K562 (cell line): ENCODE results near the gene SLC9A2. TPM values are rescaled to one million over a fixed set of nuclear protein-coding genes. Genes with fewer than 3 reads are reported as not detected.

Experiments used
- ATAC-seq: fragments of 200-7000 bp; cut with Tn5 transposase; 3 replicates; pipeline ENCODE4 v1.9.1; 2020; ENCODE audit warnings: moderate library complexity
- BruUV-seq: library from RNA; stranded (reverse); fragments of 400-500 nt; replicated peaks from 2 replicates; lab custom pipeline; 2021; lab: Mats Ljungman, UMichigan
- CTCF ChIA-PET: fragments of 300-600 bp; formaldehyde crosslinking; extraction: SDS; loops from one replicate; lab custom pipeline; 2021; ENCODE audit warnings: low intra/inter-chr PET ratio; lab: Yijun Ruan, JAX
- POLR2A ChIA-PET: fragments of 300-600, 350-650 bp; sonication (Branson Sonifier 250); formaldehyde crosslinking; extraction: SDS; loops from one replicate; lab custom pipeline; 2021; ENCODE audit warnings: antibody characterized with exemption, inconsistent platforms; lab: Yijun Ruan, JAX
- DNase-seq, 4 experiments: peaks; one replicate each; pipeline versions ENCODE4 v3.0.0 to v3.0.0-alpha.2; 2011 to 2018; ENCODE audit warnings: low spot score in 3 of 4, mixed read lengths in 3 of 4; ENCODE audit errors: extremely low read depth in 1 of 4
- FAIRE-seq: peaks from 2 replicates; lab custom pipeline; 2011; peaks lifted over from hg19 to GRCh38; lab: Jason Lieb, UNC
- H2AFZ ChIP-seq: 2 replicates; pipeline ENCODE4 v1.6.0; 2011; ENCODE audit warnings: low read depth, low read length, control low read depth, inconsistent platforms
- H3K27ac ChIP-seq: fragments of 200-600 bp; 3 replicates; pipeline ENCODE4 v1.8.0; 2011; ENCODE audit warnings: low read depth, mild to moderate bottlenecking, control low read depth, inconsistent platforms, low read length, moderate library complexity, mixed read lengths; ENCODE audit errors: extremely low read depth
- H3K27me3 ChIP-seq, 2 experiments: fragments of 300-600 bp in 1 of 2; 2 replicates in 1 of 2; 3 replicates in 1 of 2; pipeline versions ENCODE4 v1.6.0 to v1.8.0; 2011; ENCODE audit warnings: inconsistent platforms in 2 of 2, low read length in 2 of 2, mild to moderate bottlenecking in 1 of 2, mixed read lengths in 1 of 2, moderate library complexity in 1 of 2; ENCODE audit not compliant: control insufficient read depth in 2 of 2, insufficient read depth in 2 of 2
- H3K36me3 ChIP-seq: fragments of 300-600 bp; 3 replicates; pipeline ENCODE4 v1.8.0; 2011; ENCODE audit warnings: mild to moderate bottlenecking, low read length, inconsistent platforms; ENCODE audit not compliant: control insufficient read depth, insufficient read depth
- H3K4me1 ChIP-seq, 2 experiments: fragments of 200-600 bp in 1 of 2; replicated peaks in 1 of 2; 2 replicates in 1 of 2; 3 replicates in 1 of 2; pipeline versions ENCODE4 v1.5.1 to v1.8.0; 2011; ENCODE audit warnings: inconsistent platforms in 2 of 2, low read length in 2 of 2, mild to moderate bottlenecking in 1 of 2, mixed read lengths in 1 of 2, moderate library complexity in 1 of 2; ENCODE audit not compliant: control insufficient read depth in 2 of 2, insufficient read depth in 2 of 2
- H3K4me2 ChIP-seq: 2 replicates; pipeline ENCODE4 v1.6.1; 2011; ENCODE audit warnings: low read length, control low read depth, inconsistent platforms, mixed read lengths; ENCODE audit not compliant: insufficient read depth
- H3K4me3 ChIP-seq: fragments of 200-600 bp; sonication (generic), shearing (Covaris generic); 2 replicates; pipeline ENCODE4 v1.5.1; 2016; ENCODE audit warnings: control low read depth, inconsistent platforms
- H3K79me2 ChIP-seq: fragments of 200-600 bp; 3 replicates; pipeline ENCODE4 v1.8.0; 2011; ENCODE audit warnings: low read length, inconsistent platforms; ENCODE audit not compliant: control insufficient read depth, insufficient read depth
- H3K9ac ChIP-seq, 2 experiments: 2 replicates each; pipeline versions ENCODE4 v1.6.0 to v1.6.1; 2011; ENCODE audit warnings: low read depth in 2 of 2, low read length in 2 of 2, control low read depth in 1 of 2, inconsistent platforms in 1 of 2, mild to moderate bottlenecking in 1 of 2, mixed read lengths in 1 of 2; ENCODE audit not compliant: insufficient read depth in 1 of 2
- H3K9me1 ChIP-seq: one replicate; pipeline ENCODE4 v1.6.0; 2011; ENCODE audit warnings: inconsistent platforms, mild to moderate bottlenecking, low read length, moderate library complexity; ENCODE audit not compliant: control insufficient read depth, insufficient read depth
- H3K9me3 ChIP-seq: replicated peaks from 2 replicates; pipeline ENCODE4 v1.5.1; 2011; ENCODE audit warnings: low read depth, low read length, inconsistent platforms; ENCODE audit not compliant: control insufficient read depth, insufficient read depth
- H4K20me1 ChIP-seq: replicated peaks from 2 replicates; pipeline ENCODE4 v1.6.1; 2011; ENCODE audit warnings: low read length, inconsistent platforms, mixed read lengths; ENCODE audit not compliant: control insufficient read depth, insufficient read depth
- ARID1B ChIP-seq: fragments of 450-650 bp; IDR thresholded peaks from 2 replicates; pipeline ENCODE4 v1.6.1; 2016; ENCODE audit warnings: antibody characterized with exemption, mild to moderate bottlenecking, inconsistent platforms
- EP400 ChIP-seq: fragments of 450-650 bp; IDR thresholded peaks from 2 replicates; pipeline ENCODE4 v1.6.1; 2017; ENCODE audit warnings: antibody characterized with exemption, mild to moderate bottlenecking, moderate library complexity
- FOSL1 ChIP-seq: fragments of 200-800 bp; sonication (Bioruptor generic); conservative IDR thresholded peaks from 2 replicates; pipeline ENCODE4 v1.6.1; 2016; ENCODE audit warnings: missing genetic modification characterization, missing compliant biosample characterization
- KDM1A ChIP-seq, 2 experiments: fragments of 450-650 bp; IDR thresholded peaks; 2 replicates each; pipeline ENCODE4 v1.6.1; 2016; ENCODE audit warnings: mild to moderate bottlenecking in 2 of 2
- PTRF ChIP-seq: fragments of 450-650 bp; IDR thresholded peaks from 2 replicates; pipeline ENCODE4 v1.6.1; 2016; ENCODE audit warnings: mild to moderate bottlenecking, missing genetic modification characterization, missing compliant biosample characterization
- SMARCA4 ChIP-seq: fragments of 450-650 bp; IDR thresholded peaks from 2 replicates; pipeline ENCODE4 v1.6.1; 2016
- SMARCC2 ChIP-seq: fragments of 450-650 bp; IDR thresholded peaks from 2 replicates; pipeline ENCODE4 v1.6.1; 2017; ENCODE audit warnings: antibody characterized with exemption, moderate library complexity, mild to moderate bottlenecking, low read depth
- SMARCE1 ChIP-seq: fragments of 450-650 bp; IDR thresholded peaks from 2 replicates; pipeline ENCODE4 v1.7.1; 2016; ENCODE audit warnings: mild to moderate bottlenecking
- TAL1 ChIP-seq: fragments of 450-650 bp; IDR thresholded peaks from 2 replicates; pipeline ENCODE4 v1.6.1; 2016; ENCODE audit warnings: mild to moderate bottlenecking
- TEAD4 ChIP-seq, 2 experiments: sonication (generic) in 1 of 2; formaldehyde crosslinking in 1 of 2; IDR thresholded peaks; 2 replicates each; pipeline versions ENCODE4 v1.6.1 to v1.8.0; 2012 to 2022; ENCODE audit warnings: borderline replicate concordance in 1 of 2, inconsistent platforms in 1 of 2, low read length in 1 of 2, mild to moderate bottlenecking in 1 of 2, missing genetic modification reagents in 1 of 2
- ZSCAN32 ChIP-seq: fragments of 450-650 bp; formaldehyde crosslinking; IDR thresholded peaks from 2 replicates; pipeline ENCODE4 v1.4.0; 2020; ENCODE audit warnings: mild to moderate bottlenecking, moderate library complexity
- WGBS: fragments of 100-300 bp; shearing (Covaris generic); methylation state at CpG from one replicate; pipeline ENCODE4 v1.1.6; 2016; ENCODE audit warnings: low coverage, mixed read lengths; ENCODE audit not compliant: insufficient coverage; ENCODE audit errors: missing lambda C conversion rate; 5-methylcytosine and 5-hydroxymethylcytosine counted together
- in situ Hi-C: fragments of 300-500 bp; cut with MboI; formaldehyde crosslinking; loops from 4 replicates; pipeline ENCODE4 v1.15.0; 2018; ENCODE audit warnings: inconsistent platforms, mixed read lengths
- intact Hi-C: fragments of 100-400 bp; cut with micrococcal nuclease; formaldehyde crosslinking; loops from 2 replicates; pipeline ENCODE4 v1.14.2; 2022
- polyA plus RNA-seq, 8 experiments: library from polyadenylated mRNA; depleted of rRNA in 4 of 8; stranded (reverse) in 5 of 8; unstranded in 3 of 8; fragments of >200 nt; fragmentation: Nextera tagmentation in 2 of 8; fragmentation: Illumina TruSeq in 1 of 8; extraction: Ambion mirVana in 2 of 8; extraction: Trizol in 1 of 8; gene quantifications; 2 replicates each; pipeline versions ENCODE4 v1.2.1 to v1.2.3, GENCODE V29; 2011 to 2014; ENCODE audit warnings: inconsistent platforms in 1 of 8, missing spikeins in 1 of 8
- total RNA-seq, 7 experiments: library from RNA; depleted of rRNA in 6 of 7; stranded (reverse); fragments of >200 nt in 6 of 7; fragmentation: Illumina TruSeq in 2 of 7; extraction: Trizol in 2 of 7; gene quantifications; 2 replicates each; pipeline versions ENCODE4 v1.2.1 to v1.2.3, GENCODE V29; 2011 to 2021; ENCODE audit warnings: low replicate concordance in 1 of 7
- TF ChIP-seq, protein P1 (sequence below): IDR thresholded peaks from 3 replicates; pipeline ENCODE4 v1.6.1; 2011; ENCODE audit warnings: borderline replicate concordance, mild to moderate bottlenecking; ENCODE audit not compliant: insufficient read length, insufficient read depth

The SLC9A2 gene
- total and polyA plus RNA-seq, 9 of the 15 experiments (the other 6 are each of a cell fraction or from before 2014, with no cell fraction given) = 0.45 to 3.3 (median 1.6) TPM

DNA sequence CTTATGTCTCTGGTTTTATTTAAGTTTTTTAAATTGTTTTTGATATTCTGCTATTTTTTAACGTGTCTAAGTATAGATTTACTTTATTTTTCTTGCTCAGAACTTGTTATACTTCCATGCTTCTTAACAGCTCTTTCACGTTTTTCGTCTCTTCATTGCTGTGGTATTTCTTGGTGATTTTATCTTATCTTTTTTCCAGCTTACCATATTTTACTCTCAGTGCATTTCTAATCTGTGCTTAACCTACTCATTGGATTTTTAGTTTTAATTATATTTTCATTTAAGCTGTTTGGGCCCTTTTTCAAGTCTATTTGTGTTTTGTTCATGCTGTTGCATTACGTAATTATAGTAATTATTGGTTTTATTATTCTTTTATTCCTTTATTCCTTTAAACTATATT is 11.1 kb downstream of the SLC9A2 start:
- no peaks in the 10 kb centered on the region for H3K9me3 ChIP-seq
- no peak for ATAC-seq
- CTCF ChIA-PET = no interaction called here
- no peak overlapping the region for H3K4me3 ChIP-seq
- no peak for FAIRE-seq
- H3K9ac ChIP-seq = 0 out of 4 replicates have a peak overlapping the region, but pooled peaks of 1 of the 2 experiments have one; percentile 0
- POLR2A ChIA-PET = interaction anchor here (0.6 kb wide), 1 partner anchor 45 kb away, joined by 3 read pairs; no protein-coding TSS in a partner anchor
- in situ Hi-C loops (no loop called here), intact Hi-C loops (no loop called here)
- H3K4me1 ChIP-seq = peaks cover 0 to 23% of the 10 kb centered on the region in 2 experiments; a peak in 3 of 5 replicates
- H4K20me1 ChIP-seq = no peaks in the 10 kb centered on the region
- H3K36me3 ChIP-seq = no peaks in the 10 kb centered on the region; the same call in 2 of the 3 replicates
- 29% methylated on average over 4 of the region's 4 CpGs for whole genome bisulfite sequencing
- no peaks in the 10 kb centered on the region for H3K9me1 ChIP-seq
- no peak overlapping the region for H3K4me2 ChIP-seq
- H3K27me3 ChIP-seq = no peaks in the 10 kb centered on the region
- H3K27ac ChIP-seq = no peak overlapping the region
- no TSS peak for BruUV-seq
- peaks cover 15% of the 10 kb centered on the region; the same call in 2 of the 3 replicates for H3K79me2 ChIP-seq
- no peak for DNase-seq
- H2AFZ ChIP-seq = peak overlapping the region; percentile 25; the same call in 1 of the 2 replicates
- TF ChIP-seq, protein P1, sequence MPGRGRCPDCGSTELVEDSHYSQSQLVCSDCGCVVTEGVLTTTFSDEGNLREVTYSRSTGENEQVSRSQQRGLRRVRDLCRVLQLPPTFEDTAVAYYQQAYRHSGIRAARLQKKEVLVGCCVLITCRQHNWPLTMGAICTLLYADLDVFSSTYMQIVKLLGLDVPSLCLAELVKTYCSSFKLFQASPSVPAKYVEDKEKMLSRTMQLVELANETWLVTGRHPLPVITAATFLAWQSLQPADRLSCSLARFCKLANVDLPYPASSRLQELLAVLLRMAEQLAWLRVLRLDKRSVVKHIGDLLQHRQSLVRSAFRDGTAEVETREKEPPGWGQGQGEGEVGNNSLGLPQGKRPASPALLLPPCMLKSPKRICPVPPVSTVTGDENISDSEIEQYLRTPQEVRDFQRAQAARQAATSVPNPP = no peak
- peak; percentile 61; the same call in 1 of the 2 replicates for TF ChIP-seq TEAD4 (IDR thresholded peaks at IDR 0.05; ENCODE audit: low read length)
- no peak for TF ChIP-seq TEAD4 (CRISPR knock-in tag; IDR thresholded peaks at IDR 0.05; ENCODE audit: borderline replicate concordance)
- no peak for TF ChIP-seq ZSCAN32 (CRISPR knock-in tag)
- TF ChIP-seq PTRF (tag) = no peak
- TF ChIP-seq TAL1 = peak; percentile 54; the same call in 1 of the 2 replicates
- TF ChIP-seq KDM1A (IDR thresholded peaks at IDR 0.05) = peak; percentile 58 to 69; a peak in 3 of 4 replicates
- 0 out of 2 replicates have a peak, but pooled peaks have one; percentile 29 for TF ChIP-seq EP400
- peak; percentile 82 for TF ChIP-seq SMARCA4
- 0 out of 2 replicates have a peak, but pooled peaks have one; percentile 15 for TF ChIP-seq FOSL1 (tag)
- peak; percentile 81 for TF ChIP-seq ARID1B
- peak; percentile 71 for TF ChIP-seq SMARCE1
- TF ChIP-seq SMARCC2 = 0 out of 2 replicates have a peak, but pooled peaks have one; percentile 46
